Small intestine (tissue), 7 donors: ENCODE results near the gene QSER1. TPM values are rescaled to one million over a fixed set of nuclear protein-coding genes. Genes with fewer than 3 reads are reported as not detected.
"Not testable (repeated sequence)": the region's sequence is repeated elsewhere in the genome, so short reads cannot be mapped to it uniquely, and the experiment has no call there.

Experiments used
- DNase-seq, 2 donors: peaks; one replicate each; pipeline versions ENCODE4 v3.0.0 to v3.0.0-alpha.2; 2013
- FAIRE-seq: peaks from 2 replicates; lab custom pipeline; 2012; peaks lifted over from hg19 to GRCh38; lab: Jason Lieb, UNC
- H3K27ac ChIP-seq, 3 donors: one replicate each; pipeline ENCODE4 v1.5.1; 2013; ENCODE audit warnings: low read length in 2 of 3, mild to moderate bottlenecking in 2 of 3, control low read depth in 1 of 3, inconsistent platforms in 1 of 3, low read depth in 1 of 3, moderate library complexity in 1 of 3
- H3K27me3 ChIP-seq, 3 donors: one replicate each; pipeline ENCODE4 v1.6.1; 2013; ENCODE audit warnings: low read length in 3 of 3, inconsistent platforms in 1 of 3; ENCODE audit not compliant: control insufficient read depth in 3 of 3, insufficient read depth in 3 of 3
- H3K36me3 ChIP-seq, 3 donors: one replicate each; pipeline ENCODE4 v1.6.1; 2013; ENCODE audit warnings: low read length in 3 of 3, inconsistent platforms in 1 of 3, low read depth in 1 of 3, mild to moderate bottlenecking in 1 of 3, moderate library complexity in 1 of 3; ENCODE audit not compliant: control insufficient read depth in 3 of 3, insufficient read depth in 2 of 3
- H3K4me1 ChIP-seq, 3 donors: one replicate each; pipeline ENCODE4 v1.6.1; 2013; ENCODE audit warnings: low read length in 2 of 3, inconsistent platforms in 1 of 3, low read depth in 1 of 3, mild to moderate bottlenecking in 1 of 3, moderate library complexity in 1 of 3; ENCODE audit not compliant: control insufficient read depth in 3 of 3, insufficient read depth in 2 of 3
- H3K4me3 ChIP-seq, 3 donors: one replicate each; pipeline ENCODE4 v1.5.1; 2013; ENCODE audit warnings: low read length in 3 of 3, control low read depth in 1 of 3, inconsistent platforms in 1 of 3, low read depth in 1 of 3, mild to moderate bottlenecking in 1 of 3, moderate library complexity in 1 of 3
- H3K9me3 ChIP-seq, 2 donors: one replicate each; pipeline ENCODE4 v1.6.1; 2013; ENCODE audit warnings: low read depth in 1 of 2, low read length in 1 of 2; ENCODE audit not compliant: control insufficient read depth in 2 of 2, insufficient read depth in 1 of 2
- WGBS, 3 donors: extraction: QIAGEN DNeasy Blood & Tissue Kit; methylation state at CpG; one replicate each; pipeline ENCODE4 v1.1.7; 2013; 5-methylcytosine and 5-hydroxymethylcytosine counted together
- polyA plus RNA-seq, 4 donors: library from polyadenylated mRNA; stranded (reverse) in 3 of 4; unstranded in 1 of 4; fragments of 200-250 nt in 3 of 4; fragments of 120-200 nt in 1 of 4; gene quantifications; one replicate each; pipeline versions ENCODE4 v1.2.1 to v1.2.3, GENCODE V29; 2013
- donor health status: healthy with polysubstance abuse.
- donor health status: control.
- donor health status: control.
- donor health status: Bipolar disorder and iron deficiency.
- donor health status: healthy.

Gene QSER1
- polyA plus RNA-seq, 4 donors: 1.4 to 20.5 (median 3.2) TPM

GRCh38 chr11:32884770-32885384, 7.7 kb upstream of the QSER1 start:
- H3K4me3 ChIP-seq: no peak overlapping the region
- 37 to 73% (median 61%) methylated on average over 3 of the region's 3 CpGs for WGBS, 3 donors
- no peak overlapping the region for H3K27ac ChIP-seq
- H3K27me3 ChIP-seq: no peaks in the 10 kb centered on the region
- peaks cover 0 to 3% of the 10 kb centered on the region in 2 donors for H3K9me3 ChIP-seq
- FAIRE-seq (no peak), DNase-seq (peak in 1 of 2 donors; percentile 31)
- no peaks in the 10 kb centered on the region for H3K36me3 ChIP-seq
- no peaks in the 10 kb centered on the region for H3K4me1 ChIP-seq

GRCh38 chr11:32885556-32885955, 7.1 kb upstream of the QSER1 start:
- Histone ChIP-seq H3K27me3 (peaks cover 0 to 2% (median 0%) of the 10 kb centered on the region in 3 donors), H3K27ac (no peak overlapping the region), H3K36me3 (no peaks in the 10 kb centered on the region), H3K9me3 (peaks cover 0 to 3% of the 10 kb centered on the region in 2 donors), H3K4me3 (no peak overlapping the region), H3K4me1 (no peaks in the 10 kb centered on the region)
- no peak for DNase-seq
- FAIRE-seq: no peak
- WGBS, 3 donors: 18 to 75% (median 50%) methylated on average over 9 of the region's 9 CpGs

- Histone ChIP-seq H3K4me1 (peaks cover 0 to under 1% (median 0%) of the 10 kb centered on the region in 3 donors), H3K4me3 (no peak overlapping the region), H3K36me3 (no peaks in the 10 kb centered on the region), H3K9me3 (peaks cover 0 to 3% of the 10 kb centered on the region in 2 donors), H3K27me3 (peaks cover 0 to 2% (median 0%) of the 10 kb centered on the region in 3 donors), H3K27ac (no peak overlapping the region)
- DNase-seq (no peak), FAIRE-seq (no peak)
- WGBS, 3 donors: 82 to 89% (median 84%) methylated on average over 3 of the region's 3 CpGs
Measured at GRCh38 chr11:32886180-32886579, 6.4 kb upstream of the QSER1 start.

- H3K27ac ChIP-seq, H3K9me3 ChIP-seq, H3K36me3 ChIP-seq, FAIRE-seq, H3K27me3 ChIP-seq, H3K4me1 ChIP-seq, DNase-seq, H3K4me3 ChIP-seq: not testable (repeated sequence)
- 92 to 95% (median 94%) methylated on average over 20 of the region's 20 CpGs for WGBS, 3 donors
Measured at GRCh38 chr11:32887707-32888383, 4.8 kb upstream of the QSER1 start.

- H3K4me1 ChIP-seq, H3K9me3 ChIP-seq, DNase-seq, H3K36me3 ChIP-seq, FAIRE-seq, H3K4me3 ChIP-seq, H3K27ac ChIP-seq, H3K27me3 ChIP-seq: not testable (repeated sequence)
- 97 to 99% (median 98%) methylated on average over 8 to 17 of the region's 17 CpGs for WGBS, 3 donors
Measured at GRCh38 chr11:32888384-32888710, 4.3 kb upstream of the QSER1 start.

GRCh38 chr11:32888805-32889204, 3.8 kb upstream of the QSER1 start:
- peaks cover 0 to 2% (median 0%) of the 10 kb centered on the region in 3 donors for H3K27me3 ChIP-seq
- peaks cover 0 to 7% (median 3%) of the 10 kb centered on the region in 3 donors for H3K4me1 ChIP-seq
- no peak overlapping the region for H3K4me3 ChIP-seq
- H3K9me3 ChIP-seq: peaks cover 0 to 3% of the 10 kb centered on the region in 2 donors
- H3K36me3 ChIP-seq: no peaks in the 10 kb centered on the region
- no peak overlapping the region for H3K27ac ChIP-seq
- no peak for FAIRE-seq
- no peak for DNase-seq

- DNase-seq (peak; percentile 20 to 81), FAIRE-seq (no peak)
- no peak overlapping the region for H3K27ac ChIP-seq
- no peak overlapping the region for H3K4me3 ChIP-seq
- H3K27me3 ChIP-seq: peaks cover 0 to 2% (median 0%) of the 10 kb centered on the region in 3 donors
- H3K9me3 ChIP-seq: peaks cover 0 to 3% of the 10 kb centered on the region in 2 donors
- H3K36me3 ChIP-seq: no peaks in the 10 kb centered on the region
- H3K4me1 ChIP-seq: peaks cover 0 to 7% (median 3%) of the 10 kb centered on the region in 3 donors
- 13 to 43% (median 34%) methylated on average over 11 of the region's 11 CpGs for WGBS, 3 donors
Measured at GRCh38 chr11:32890843-32891656, 1.6 kb upstream of the QSER1 start.

GRCh38 chr11:32891657-32892354, 805 bp upstream of the QSER1 start:
- DNase-seq (no peak), FAIRE-seq (no peak)
- peaks cover 0 to 2% (median 0%) of the 10 kb centered on the region in 3 donors for H3K27me3 ChIP-seq
- no peaks in the 10 kb centered on the region for H3K36me3 ChIP-seq
- H3K9me3 ChIP-seq: peaks cover 0 to 3% of the 10 kb centered on the region in 2 donors
- peak overlapping the region; percentile 69 to 92 (median 90) for H3K27ac ChIP-seq
- 2 to 11% (median 4%) methylated on average over 10 of the region's 10 CpGs for WGBS, 3 donors
- peaks cover 0 to 7% (median 3%) of the 10 kb centered on the region in 3 donors for H3K4me1 ChIP-seq
- H3K4me3 ChIP-seq: peak overlapping the region; percentile 77 to 95 (median 87)
